ENCODE data around the gene MBD3L5. TPM values are rescaled to one million over a fixed set of nuclear protein-coding genes. Genes with fewer than 3 reads are reported as not detected.
"Not testable (repeated sequence)": the region's sequence is repeated elsewhere in the genome, so short reads cannot be mapped to it uniquely, and the experiment has no call there.

Gene MBD3L5
- total and polyA plus RNA-seq, 4 experiments from 2014 or later: not detected

- H3K27ac ChIP-seq (ENCODE audit: low read depth, low read length); H3K4me1 Mint-ChIP-seq; H3K9me3 Mint-ChIP-seq; H3K36me3 Mint-ChIP-seq; H3K36me3 ChIP-seq (ENCODE audit: insufficient read depth, low read length); H3K27me3 ChIP-seq (ENCODE audit: insufficient read depth, low read length); DNase-seq; intact Hi-C loops (cut with micrococcal nuclease); H3K27ac Mint-ChIP-seq; H3K4me1 ChIP-seq (ENCODE audit: insufficient read depth, low read length); H3K9me3 ChIP-seq (ENCODE audit: control insufficient read depth in 1 of 2, low read length in 2 of 2); H3K27me3 Mint-ChIP-seq; H3K4me3 Mint-ChIP-seq; H3K4me3 ChIP-seq (ENCODE audit: low read length in 2 of 2); POLR2A ChIA-PET (ENCODE audit: partially characterized antibody); CTCF ChIA-PET (ENCODE audit: partially characterized antibody): not testable (repeated sequence)
Observed at GRCh38 chr19:7052896-7053295, 22.5 kb downstream of the MBD3L5 start.

DNA sequence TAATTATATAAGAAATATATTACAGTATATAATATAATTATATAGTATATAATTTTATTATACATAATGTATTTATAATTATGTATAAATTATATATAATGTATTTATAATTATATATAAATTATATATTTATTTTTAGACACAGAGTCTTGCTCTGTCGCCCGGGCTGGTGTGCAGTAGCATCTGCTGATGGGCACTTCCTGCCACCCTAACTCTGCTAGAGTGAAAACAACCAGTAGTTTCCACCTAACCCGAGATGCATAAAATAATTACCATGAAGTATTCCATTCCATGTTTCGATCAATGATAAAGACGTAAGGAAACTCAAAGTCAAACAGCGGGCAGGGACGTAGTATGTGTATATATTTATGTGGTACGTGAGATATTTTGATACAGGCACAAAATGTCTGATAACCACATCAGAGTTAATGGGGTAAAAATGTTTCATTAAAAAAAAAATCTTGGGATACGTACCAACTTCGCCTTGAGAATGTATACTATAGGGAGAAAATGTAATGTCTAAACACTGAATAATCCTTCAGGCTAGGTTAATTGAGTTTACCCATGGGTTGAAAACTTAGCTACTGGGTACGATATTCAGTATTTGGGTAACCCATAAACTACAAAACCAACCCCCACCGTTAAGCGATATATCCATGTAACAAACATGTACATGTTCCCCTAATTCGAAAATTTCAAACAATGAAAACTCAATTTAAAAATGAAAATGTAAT lies 24.4 kb downstream of the MBD3L5 start:
- H3K27me3 Mint-ChIP-seq; H3K4me1 Mint-ChIP-seq; H3K36me3 Mint-ChIP-seq; H3K27ac Mint-ChIP-seq; intact Hi-C loops (cut with micrococcal nuclease); H3K9me3 ChIP-seq (ENCODE audit: control insufficient read depth in 1 of 2, low read length in 2 of 2); DNase-seq; H3K27ac ChIP-seq (ENCODE audit: low read depth, low read length); H3K4me1 ChIP-seq (ENCODE audit: insufficient read depth, low read length); CTCF ChIA-PET (ENCODE audit: partially characterized antibody); H3K4me3 Mint-ChIP-seq; H3K4me3 ChIP-seq (ENCODE audit: low read length in 2 of 2); POLR2A ChIA-PET (ENCODE audit: partially characterized antibody); H3K36me3 ChIP-seq (ENCODE audit: insufficient read depth, low read length); H3K27me3 ChIP-seq (ENCODE audit: insufficient read depth, low read length); H3K9me3 Mint-ChIP-seq: not testable (repeated sequence)

- CTCF ChIA-PET (ENCODE audit: partially characterized antibody); H3K27me3 Mint-ChIP-seq; DNase-seq; H3K9me3 Mint-ChIP-seq; H3K36me3 Mint-ChIP-seq; H3K4me1 Mint-ChIP-seq; H3K4me3 Mint-ChIP-seq; H3K9me3 ChIP-seq (ENCODE audit: control insufficient read depth in 1 of 2, low read length in 2 of 2); H3K27me3 ChIP-seq (ENCODE audit: insufficient read depth, low read length); H3K27ac Mint-ChIP-seq; H3K4me1 ChIP-seq (ENCODE audit: insufficient read depth, low read length); H3K4me3 ChIP-seq (ENCODE audit: low read length in 2 of 2); H3K27ac ChIP-seq (ENCODE audit: low read depth, low read length); intact Hi-C loops (cut with micrococcal nuclease); POLR2A ChIA-PET (ENCODE audit: partially characterized antibody); H3K36me3 ChIP-seq (ENCODE audit: insufficient read depth, low read length): not testable (repeated sequence)
Observed at GRCh38 chr19:7055679-7056078, 25.3 kb downstream of the MBD3L5 start.

- POLR2A ChIA-PET (ENCODE audit: partially characterized antibody); H3K4me3 Mint-ChIP-seq; H3K9me3 Mint-ChIP-seq; H3K9me3 ChIP-seq (ENCODE audit: control insufficient read depth in 1 of 2, low read length in 2 of 2); H3K27ac ChIP-seq (ENCODE audit: low read depth, low read length); H3K27me3 ChIP-seq (ENCODE audit: insufficient read depth, low read length); H3K4me3 ChIP-seq (ENCODE audit: low read length in 2 of 2); H3K4me1 Mint-ChIP-seq; CTCF ChIA-PET (ENCODE audit: partially characterized antibody); H3K27ac Mint-ChIP-seq; intact Hi-C loops (cut with micrococcal nuclease); H3K27me3 Mint-ChIP-seq; H3K36me3 ChIP-seq (ENCODE audit: insufficient read depth, low read length); H3K4me1 ChIP-seq (ENCODE audit: insufficient read depth, low read length); DNase-seq; H3K36me3 Mint-ChIP-seq: not testable (repeated sequence)
Observed at GRCh38 chr19:7056371-7056770, 26.0 kb downstream of the MBD3L5 start.

DNA sequence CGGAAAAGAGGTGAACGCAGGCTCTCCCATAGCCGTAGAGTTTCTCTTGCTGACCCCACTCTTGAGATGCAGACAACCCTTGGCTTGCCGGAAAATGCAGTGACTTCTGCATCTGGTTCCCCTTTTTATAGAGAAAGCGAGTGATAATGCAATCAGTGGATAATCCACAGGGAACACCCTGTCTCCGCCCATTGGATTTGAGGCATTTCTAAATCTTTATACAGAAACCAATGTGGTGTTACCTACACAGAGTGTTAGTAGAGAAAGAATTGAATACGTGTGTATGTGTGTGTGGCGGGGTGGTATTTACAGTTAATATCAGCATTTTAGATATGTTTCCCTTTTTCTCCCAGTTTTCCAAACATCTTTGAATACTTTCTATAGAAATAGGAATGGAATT lies 28.2 kb downstream of the MBD3L5 start, which contains the start of gene MBD3L3:
Gene MBD3L3, minus strand, starts transcription at position 101 of the 400 bp plus-strand sequence. Its CDS starts 71 bp downstream, at position 30.
- H3K36me3 ChIP-seq (ENCODE audit: insufficient read depth, low read length); H3K27ac ChIP-seq (ENCODE audit: low read depth, low read length); H3K4me3 ChIP-seq (ENCODE audit: low read length in 2 of 2); H3K36me3 Mint-ChIP-seq; H3K9me3 ChIP-seq (ENCODE audit: control insufficient read depth in 1 of 2, low read length in 2 of 2); intact Hi-C loops (cut with micrococcal nuclease); H3K27me3 ChIP-seq (ENCODE audit: insufficient read depth, low read length); H3K4me1 Mint-ChIP-seq; CTCF ChIA-PET (ENCODE audit: partially characterized antibody); H3K4me1 ChIP-seq (ENCODE audit: insufficient read depth, low read length); POLR2A ChIA-PET (ENCODE audit: partially characterized antibody); H3K9me3 Mint-ChIP-seq; H3K27me3 Mint-ChIP-seq; H3K27ac Mint-ChIP-seq; DNase-seq; H3K4me3 Mint-ChIP-seq: not testable (repeated sequence)

GRCh38 chr19:7059977-7060376 lies 29.6 kb downstream of the MBD3L5 start:
- POLR2A ChIA-PET (ENCODE audit: partially characterized antibody); H3K4me1 ChIP-seq (ENCODE audit: insufficient read depth, low read length); CTCF ChIA-PET (ENCODE audit: partially characterized antibody); H3K36me3 ChIP-seq (ENCODE audit: insufficient read depth, low read length); H3K9me3 Mint-ChIP-seq; H3K27me3 Mint-ChIP-seq; H3K4me1 Mint-ChIP-seq; H3K27ac Mint-ChIP-seq; H3K27me3 ChIP-seq (ENCODE audit: insufficient read depth, low read length); intact Hi-C loops (cut with micrococcal nuclease); H3K4me3 Mint-ChIP-seq; H3K4me3 ChIP-seq (ENCODE audit: low read length in 2 of 2); H3K36me3 Mint-ChIP-seq; H3K27ac ChIP-seq (ENCODE audit: low read depth, low read length); H3K9me3 ChIP-seq (ENCODE audit: control insufficient read depth in 1 of 2, low read length in 2 of 2): not testable (repeated sequence)
- DNase-seq: peak in 3 of 5 donors; percentile 28 to 47 (median 34)

- H3K27ac ChIP-seq (ENCODE audit: low read depth, low read length): no peak overlapping the region
- ChIA-PET CTCF (ENCODE audit: partially characterized antibody) (no interaction called here), POLR2A (ENCODE audit: partially characterized antibody) (interaction anchor here (0.6 kb wide), 1 partner anchor 566 kb away, joined by 3 read pairs; the partner anchor contains the start of genes PET100 and XAB2)
- H3K4me3 ChIP-seq (ENCODE audit: low read length in 2 of 2): no peak overlapping the region
- no peaks in the 10 kb centered on the region for H3K4me1 ChIP-seq (ENCODE audit: insufficient read depth, low read length)
- no peak overlapping the region for H3K4me3 Mint-ChIP-seq
- H3K27ac Mint-ChIP-seq: no peak overlapping the region
- no peaks in the 10 kb centered on the region for H3K36me3 ChIP-seq (ENCODE audit: insufficient read depth, low read length)
- H3K9me3 ChIP-seq (ENCODE audit: control insufficient read depth in 1 of 2, low read length in 2 of 2): no peaks in the 10 kb centered on the region
- H3K9me3 Mint-ChIP-seq: no peaks in the 10 kb centered on the region
- H3K36me3 Mint-ChIP-seq: no peaks in the 10 kb centered on the region
- no peak for DNase-seq
- intact Hi-C loops (cut with micrococcal nuclease): no loop called here
- H3K27me3 Mint-ChIP-seq: no peaks in the 10 kb centered on the region
- H3K27me3 ChIP-seq (ENCODE audit: insufficient read depth, low read length): no peaks in the 10 kb centered on the region
- peaks cover 0 to 1% (median 0%) of the 10 kb centered on the region in 4 donors for H3K4me1 Mint-ChIP-seq
Observed at GRCh38 chr19:7063339-7063738, 33.0 kb downstream of the MBD3L5 start.
